Measurements from ENCODE around the gene DNAJC6.

The DNAJC6 gene

DNA sequence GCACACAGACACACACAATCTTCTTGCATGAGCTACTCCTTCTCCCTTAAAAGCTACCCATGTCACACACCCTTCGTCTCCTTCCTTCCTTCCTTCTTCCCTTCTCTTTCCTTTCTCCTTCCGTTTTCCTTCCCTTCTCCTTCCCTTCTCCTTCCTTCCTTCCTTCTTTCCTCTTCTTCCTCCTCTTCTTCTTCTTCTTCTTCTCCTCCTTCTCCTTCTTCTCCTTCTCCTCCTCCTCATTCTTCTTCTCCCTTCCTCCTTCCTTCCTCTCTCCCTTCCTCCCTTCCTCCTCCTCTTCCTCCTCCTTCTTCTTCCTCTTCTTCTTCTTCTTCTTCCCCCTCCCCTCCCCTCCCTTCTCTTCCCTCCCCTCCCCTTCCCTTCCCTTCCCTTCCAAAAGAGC, 59.1 kb downstream of the DNAJC6 start:
- Histone ChIP-seq H3K4me3 (ENCODE audit: low read length, poor library complexity, severe bottlenecking) (no peak overlapping the region), H2AFZ (ENCODE audit: low read length) (no peak overlapping the region), H3K4me2 (ENCODE audit: low read depth, low read length, poor library complexity, severe bottlenecking) (no peak overlapping the region), H3K27me3 (ENCODE audit: insufficient read depth, low read length, poor library complexity, severe bottlenecking) (no peaks in the 10 kb centered on the region), H3K9me3 (ENCODE audit: insufficient read depth, low read depth, low read length) (no peaks in the 10 kb centered on the region), H3K9ac (ENCODE audit: low read depth, low read length, poor library complexity, severe bottlenecking) (no peak overlapping the region), H3K9me2 (replicated peaks; ENCODE audit: low read depth, low read length) (no peaks in the 10 kb centered on the region), H4K20me1 (ENCODE audit: insufficient read depth, low read length, poor library complexity, severe bottlenecking) (no peaks in the 10 kb centered on the region), H3F3A (ENCODE audit: low read depth) (no peaks in the 10 kb centered on the region), H3K36me3 (ENCODE audit: insufficient read depth, low read length) (no peaks in the 10 kb centered on the region; the same call in 1 of the 2 replicates), H3K4me1 (ENCODE audit: insufficient read depth, low read length, poor library complexity, severe bottlenecking) (peaks cover 5% of the 10 kb centered on the region), H3K79me2 (ENCODE audit: insufficient read depth, low read length) (no peaks in the 10 kb centered on the region)
- no peak for TF ChIP-seq CTCF (conservative IDR thresholded peaks at IDR 0.05; ENCODE audit: low read length)
- TF ChIP-seq EZH2phosphoT487 (IDR thresholded peaks at IDR 0.05; ENCODE audit: borderline replicate concordance): no peak

- H3K4me3 ChIP-seq (ENCODE audit: low read length, poor library complexity, severe bottlenecking): no peak overlapping the region
- H3K4me2 ChIP-seq (ENCODE audit: low read depth, low read length, poor library complexity, severe bottlenecking): no peak overlapping the region
- H3K27me3 ChIP-seq (ENCODE audit: insufficient read depth, low read length, poor library complexity, severe bottlenecking): no peaks in the 10 kb centered on the region
- no peaks in the 10 kb centered on the region for H3K9me2 ChIP-seq (replicated peaks; ENCODE audit: low read depth, low read length)
- no peaks in the 10 kb centered on the region for H3K9me3 ChIP-seq (ENCODE audit: insufficient read depth, low read depth, low read length)
- no peaks in the 10 kb centered on the region for H3F3A ChIP-seq (ENCODE audit: low read depth)
- TF ChIP-seq EZH2phosphoT487 (IDR thresholded peaks at IDR 0.05; ENCODE audit: borderline replicate concordance) (no peak), CTCF (conservative IDR thresholded peaks at IDR 0.05; ENCODE audit: low read length) (no peak)
- H3K36me3 ChIP-seq (ENCODE audit: insufficient read depth, low read length): no peaks in the 10 kb centered on the region
- H3K79me2 ChIP-seq (ENCODE audit: insufficient read depth, low read length): no peaks in the 10 kb centered on the region
- no peak overlapping the region for H2AFZ ChIP-seq (ENCODE audit: low read length)
- no peak overlapping the region for H3K9ac ChIP-seq (ENCODE audit: low read depth, low read length, poor library complexity, severe bottlenecking)
- H3K4me1 ChIP-seq (ENCODE audit: insufficient read depth, low read length, poor library complexity, severe bottlenecking): peaks cover 5% of the 10 kb centered on the region
- H4K20me1 ChIP-seq (ENCODE audit: insufficient read depth, low read length, poor library complexity, severe bottlenecking): no peaks in the 10 kb centered on the region
Measured at GRCh38 chr1:65371544-65371943, 62.2 kb downstream of the DNAJC6 start.

DNA sequence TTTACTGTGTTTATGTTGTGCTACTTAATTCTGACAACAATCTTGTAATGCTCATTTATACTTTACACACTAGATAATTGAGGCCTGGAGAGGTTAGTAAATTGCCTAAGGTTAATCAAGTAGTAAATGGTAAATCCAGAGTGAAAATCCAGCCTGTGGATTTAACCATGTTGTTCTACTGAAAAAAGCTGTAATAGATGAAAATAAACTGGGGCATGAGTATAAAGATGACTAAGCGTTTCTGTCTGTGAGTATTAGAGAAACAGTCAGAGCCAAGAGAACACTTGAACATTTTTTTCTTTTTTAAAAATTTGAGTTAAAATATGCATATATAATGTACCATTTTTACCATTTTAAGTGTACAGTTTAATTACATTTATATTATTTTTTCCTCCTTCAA, 63.2 kb downstream of the DNAJC6 start:
- Histone ChIP-seq H3K9ac (ENCODE audit: low read depth, low read length, poor library complexity, severe bottlenecking) (no peak overlapping the region), H3K79me2 (ENCODE audit: insufficient read depth, low read length) (no peaks in the 10 kb centered on the region), H3K9me3 (ENCODE audit: insufficient read depth, low read depth, low read length) (no peaks in the 10 kb centered on the region), H3K4me2 (ENCODE audit: low read depth, low read length, poor library complexity, severe bottlenecking) (no peak overlapping the region), H2AFZ (ENCODE audit: low read length) (no peak overlapping the region), H3K36me3 (ENCODE audit: insufficient read depth, low read length) (no peaks in the 10 kb centered on the region), H3F3A (ENCODE audit: low read depth) (no peaks in the 10 kb centered on the region), H4K20me1 (ENCODE audit: insufficient read depth, low read length, poor library complexity, severe bottlenecking) (no peaks in the 10 kb centered on the region), H3K9me2 (replicated peaks; ENCODE audit: low read depth, low read length) (no peaks in the 10 kb centered on the region), H3K4me3 (ENCODE audit: low read length, poor library complexity, severe bottlenecking) (no peak overlapping the region), H3K4me1 (ENCODE audit: insufficient read depth, low read length, poor library complexity, severe bottlenecking) (peaks cover 5% of the 10 kb centered on the region), H3K27me3 (ENCODE audit: insufficient read depth, low read length, poor library complexity, severe bottlenecking) (no peaks in the 10 kb centered on the region)
- TF ChIP-seq EZH2phosphoT487 (IDR thresholded peaks at IDR 0.05; ENCODE audit: borderline replicate concordance): no peak
- no peak for TF ChIP-seq CTCF (conservative IDR thresholded peaks at IDR 0.05; ENCODE audit: low read length)
